HG03378 (cell line): ENCODE data around the gene PIP5KL1.

Source experiments
- ATAC-seq: cut with Tn5 transposase; IDR thresholded peaks from one replicate; pipeline ENCODE4 v1.9.1; 2021; ENCODE audit warnings: mild to moderate bottlenecking, moderate library complexity; ENCODE audit not compliant: unreplicated experiment

PIP5KL1 gene

GRCh38 chr9:127934986-127935385 lies 4.4 kb upstream of the PIP5KL1 start:
- ATAC-seq, result no peak

GRCh38 chr9:127934248-127934647 lies 3.7 kb upstream of the PIP5KL1 start:
- ATAC-seq, result no peak

GRCh38 chr9:127931092-127931881 lies 710 bp upstream of the PIP5KL1 start:
- ATAC-seq, result peak; percentile 36

GRCh38 chr9:127929625-127929979 lies 975 bp downstream of the PIP5KL1 start:
- ATAC-seq, result no peak

GRCh38 chr9:127928676-127929624 lies 1.6 kb downstream of the PIP5KL1 start:
- no peak for ATAC-seq

GRCh38 chr9:127927988-127928675 lies 2.4 kb downstream of the PIP5KL1 start:
- no peak for ATAC-seq

- ATAC-seq, result no peak
Observed at GRCh38 chr9:127927201-127927987, 3.2 kb downstream of the PIP5KL1 start.

- no peak for ATAC-seq
Observed at GRCh38 chr9:127926906-127927200, 3.7 kb downstream of the PIP5KL1 start.

GRCh38 chr9:127925959-127926905 lies 4.3 kb downstream of the PIP5KL1 start:
- no peak for ATAC-seq

- ATAC-seq, result no peak
Observed at GRCh38 chr9:127924736-127925444, 5.7 kb downstream of the PIP5KL1 start.

- ATAC-seq, result no peak
Observed at GRCh38 chr9:127923771-127924170, 6.8 kb downstream of the PIP5KL1 start.

- no peak for ATAC-seq
Observed at GRCh38 chr9:127923046-127923445, 7.5 kb downstream of the PIP5KL1 start.

- no peak for ATAC-seq
Observed at GRCh38 chr9:127921557-127922120, 8.9 kb downstream of the PIP5KL1 start.

GRCh38 chr9:127920794-127921193 lies 9.8 kb downstream of the PIP5KL1 start:
- no peak for ATAC-seq

GRCh38 chr9:127919253-127919815 lies 11.2 kb downstream of the PIP5KL1 start:
- ATAC-seq, result no peak

GRCh38 chr9:127918183-127919107 lies 12.1 kb downstream of the PIP5KL1 start:
- no peak for ATAC-seq

GRCh38 chr9:127917603-127918002 lies 13.0 kb downstream of the PIP5KL1 start:
- peak; percentile 24 for ATAC-seq
